Brain microvascular endothelial cell (primary cell): Measurements from ENCODE around the gene PTDSS2.

ENCODE experiments used
- DNase-seq: peaks from one replicate; pipeline ENCODE4 v3.0.0-alpha.2; 2020
- H3K27ac ChIP-seq: fragments of 250-450 bp; sonication (Bioruptor Pico); 2 replicates; pipeline ENCODE4 v1.5.1; 2020; ENCODE audit warnings: mild to moderate bottlenecking, moderate library complexity
- H3K27me3 ChIP-seq: fragments of 250-450 bp; sonication (Bioruptor Pico); replicated peaks from 2 replicates; pipeline ENCODE4 v1.5.1; 2020; ENCODE audit warnings: mild to moderate bottlenecking
- H3K36me3 ChIP-seq: fragments of 250-450 bp; sonication (Bioruptor Pico); replicated peaks from 2 replicates; pipeline ENCODE4 v1.5.1; 2020; ENCODE audit warnings: mild to moderate bottlenecking
- H3K4me3 ChIP-seq: 2 replicates; pipeline ENCODE4 v1.5.1; 2011; ENCODE audit warnings: low read depth, mild to moderate bottlenecking, control low read depth, low read length, moderate library complexity
- in situ Hi-C: cut with HindIII; loops from 2 replicates; pipeline ENCODE4 v1.10.0; 2017; ENCODE audit warnings: low sequenced_read_pairs, low pct_ligation_motif_present
- TF ChIP-seq, protein P1 (sequence below): IDR thresholded peaks from 2 replicates; pipeline ENCODE4 v1.5.1; 2011; ENCODE audit warnings: low read depth, mild to moderate bottlenecking, moderate library complexity, low read length, control low read depth, inconsistent platforms; ENCODE audit errors: missing control alignments

The PTDSS2 gene

DNA sequence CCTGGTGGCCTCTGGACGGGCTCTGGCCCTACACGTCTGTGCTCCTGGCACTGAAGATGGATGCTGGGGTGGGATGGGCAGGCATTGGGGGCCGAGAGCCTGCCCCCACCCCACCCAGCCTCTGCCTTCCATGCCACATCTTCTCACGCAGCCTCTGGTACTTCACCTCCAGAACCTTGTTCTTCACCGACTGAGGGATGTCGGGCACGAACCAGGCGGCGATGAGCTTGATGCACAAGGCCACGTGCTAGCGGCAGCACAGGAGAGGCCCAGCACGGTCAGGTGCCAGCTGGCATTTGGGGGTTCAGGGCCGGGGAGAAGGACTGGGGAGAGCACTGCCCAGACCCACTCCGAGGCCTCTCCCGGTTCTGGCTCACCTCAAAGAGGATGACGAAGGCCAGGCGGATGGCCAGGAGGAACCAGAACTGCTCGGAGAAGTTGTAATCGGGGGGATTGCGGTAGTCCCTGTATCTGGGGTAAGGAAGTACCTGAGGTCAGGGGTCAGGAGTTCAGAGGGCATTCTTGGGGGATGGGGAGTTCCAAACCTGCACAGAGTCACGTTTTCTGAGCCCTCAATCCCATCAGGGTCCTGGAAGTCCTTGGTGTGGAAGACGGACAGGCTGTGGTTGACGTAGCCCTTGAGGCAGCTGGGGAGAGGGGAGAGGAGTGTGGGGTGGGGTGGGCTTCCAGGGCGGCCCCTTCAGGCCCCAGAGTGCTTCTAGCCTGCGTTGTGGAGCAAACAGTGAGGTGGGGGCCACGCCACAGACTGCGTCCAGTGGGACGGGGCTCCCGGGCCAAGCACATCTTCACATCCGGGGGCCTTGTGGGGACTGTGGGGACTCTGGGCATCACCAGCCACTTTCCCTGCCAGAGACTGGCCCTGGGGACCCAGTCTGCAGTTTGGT, 31.5 kb upstream of the PTDSS2 start:
- H3K27me3 ChIP-seq, result no peaks in the 10 kb centered on the region
- TF ChIP-seq, protein P1, sequence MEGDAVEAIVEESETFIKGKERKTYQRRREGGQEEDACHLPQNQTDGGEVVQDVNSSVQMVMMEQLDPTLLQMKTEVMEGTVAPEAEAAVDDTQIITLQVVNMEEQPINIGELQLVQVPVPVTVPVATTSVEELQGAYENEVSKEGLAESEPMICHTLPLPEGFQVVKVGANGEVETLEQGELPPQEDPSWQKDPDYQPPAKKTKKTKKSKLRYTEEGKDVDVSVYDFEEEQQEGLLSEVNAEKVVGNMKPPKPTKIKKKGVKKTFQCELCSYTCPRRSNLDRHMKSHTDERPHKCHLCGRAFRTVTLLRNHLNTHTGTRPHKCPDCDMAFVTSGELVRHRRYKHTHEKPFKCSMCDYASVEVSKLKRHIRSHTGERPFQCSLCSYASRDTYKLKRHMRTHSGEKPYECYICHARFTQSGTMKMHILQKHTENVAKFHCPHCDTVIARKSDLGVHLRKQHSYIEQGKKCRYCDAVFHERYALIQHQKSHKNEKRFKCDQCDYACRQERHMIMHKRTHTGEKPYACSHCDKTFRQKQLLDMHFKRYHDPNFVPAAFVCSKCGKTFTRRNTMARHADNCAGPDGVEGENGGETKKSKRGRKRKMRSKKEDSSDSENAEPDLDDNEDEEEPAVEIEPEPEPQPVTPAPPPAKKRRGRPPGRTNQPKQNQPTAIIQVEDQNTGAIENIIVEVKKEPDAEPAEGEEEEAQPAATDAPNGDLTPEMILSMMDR, result no peak
- DNase-seq, result no peak
- H3K36me3 ChIP-seq, result no peaks in the 10 kb centered on the region
- no peak overlapping the region for H3K4me3 ChIP-seq
- H3K27ac ChIP-seq, result no peak overlapping the region
- in situ Hi-C loops, result no loop called here

DNA sequence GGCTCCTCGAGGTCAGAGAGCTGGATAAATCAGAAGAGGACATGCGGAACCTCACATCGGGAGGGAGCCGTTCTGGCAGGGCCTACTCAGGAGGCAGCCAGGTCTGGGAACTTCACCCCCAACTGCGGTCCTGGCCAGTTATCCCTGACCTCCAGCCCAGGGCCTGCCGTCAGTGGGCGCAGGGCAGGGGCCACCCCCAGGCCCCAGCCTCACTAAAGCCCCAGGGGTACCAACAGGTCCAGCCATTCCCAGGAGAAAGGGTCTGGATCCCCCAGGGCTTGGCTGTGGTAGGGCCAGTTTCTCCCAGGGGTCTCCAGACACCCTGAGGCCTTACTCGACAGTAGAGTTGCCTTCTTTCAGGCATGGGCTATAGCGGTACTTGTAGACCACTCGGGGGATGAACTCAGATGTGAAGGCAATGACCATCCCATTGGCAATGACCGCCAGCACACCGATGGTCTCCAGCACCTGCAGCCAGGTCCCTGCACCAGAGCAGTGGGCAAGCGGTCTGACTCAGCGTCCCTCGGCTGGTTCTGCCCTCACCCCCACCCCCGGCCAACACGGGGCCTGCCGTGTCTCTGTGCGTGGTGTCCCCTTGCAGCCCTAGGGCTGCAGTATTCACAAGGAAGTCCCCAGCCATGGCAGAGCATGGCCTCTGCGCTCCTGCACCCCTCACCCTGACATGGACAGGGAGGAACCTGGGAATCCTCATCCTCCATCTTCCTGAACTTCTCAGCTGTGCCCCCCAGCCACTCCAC, 30.7 kb upstream of the PTDSS2 start:
- TF ChIP-seq, protein P1, result no peak
- no peak for DNase-seq
- in situ Hi-C loops, result no loop called here
- Histone ChIP-seq H3K27ac (no peak overlapping the region), H3K36me3 (no peaks in the 10 kb centered on the region), H3K4me3 (no peak overlapping the region), H3K27me3 (peaks cover 1% of the 10 kb centered on the region)

DNA sequence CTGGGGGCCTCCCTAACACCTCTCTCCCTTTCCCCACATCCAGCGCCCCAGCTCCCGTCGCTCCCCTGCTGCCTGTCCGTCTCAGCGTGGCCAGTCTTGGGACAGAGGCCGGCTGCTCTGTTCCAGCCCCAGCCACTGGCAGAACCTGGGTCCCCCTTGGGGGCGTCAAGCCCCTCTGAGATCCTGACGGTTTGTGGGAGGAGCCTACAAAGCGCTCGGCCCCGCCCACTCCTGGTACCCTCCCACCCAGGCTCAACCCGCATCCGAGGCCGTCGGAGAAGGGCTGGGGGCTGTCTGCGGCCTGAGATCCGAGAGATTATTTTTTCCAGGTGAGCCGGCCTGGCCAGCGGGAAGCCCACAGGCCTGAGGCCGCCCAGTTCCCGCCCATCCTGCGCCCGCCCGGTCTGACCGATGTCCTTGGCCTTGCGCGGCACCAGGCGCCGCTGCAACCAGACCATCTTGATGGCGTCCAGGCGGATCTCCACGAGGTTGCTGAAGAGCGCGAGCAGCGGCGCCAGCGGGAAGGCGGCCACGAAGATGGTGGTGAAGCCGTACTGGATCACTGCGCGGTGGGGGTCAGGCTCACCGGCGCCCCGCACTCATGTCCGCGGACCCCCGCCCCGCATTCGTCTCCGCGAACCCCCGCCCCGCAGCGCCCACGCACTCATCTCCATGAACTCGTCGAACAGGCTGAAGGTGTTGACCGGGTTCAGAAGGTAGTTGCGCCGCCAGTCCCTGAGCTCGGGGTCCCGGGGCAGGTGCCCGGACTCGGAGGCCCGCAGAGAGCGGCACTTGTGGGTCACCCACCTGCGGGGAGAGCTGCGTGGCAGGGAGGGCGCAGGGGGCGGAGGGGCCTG, 29.8 kb upstream of the PTDSS2 start:
- TF ChIP-seq, protein P1, result no peak
- H3K36me3 ChIP-seq, result no peaks in the 10 kb centered on the region
- no peak overlapping the region for H3K4me3 ChIP-seq
- in situ Hi-C loops, result no loop called here
- no peak overlapping the region for H3K27ac ChIP-seq
- no peak for DNase-seq
- H3K27me3 ChIP-seq, result peaks cover 2% of the 10 kb centered on the region

DNA sequence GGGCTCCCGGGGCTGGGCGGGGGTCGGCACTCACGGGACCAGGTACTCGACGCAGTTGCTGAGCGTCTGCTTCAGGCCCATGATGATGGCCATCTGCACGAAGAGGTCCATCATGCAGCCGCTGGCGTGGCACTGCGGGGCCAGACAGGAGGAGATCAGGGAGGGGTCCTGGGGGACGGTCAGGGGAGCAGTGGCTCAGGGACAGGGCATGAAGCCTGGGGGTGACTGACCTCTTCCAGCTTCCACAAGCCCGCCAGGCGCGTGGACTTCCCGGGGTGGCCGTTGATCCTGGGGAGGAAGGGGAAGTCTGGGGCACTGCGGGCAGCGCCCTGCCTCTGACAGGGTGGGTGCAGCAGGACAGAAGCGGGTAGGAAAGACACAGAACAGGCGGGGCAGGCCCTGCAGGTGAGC, 29.2 kb upstream of the PTDSS2 start:
- H3K27ac ChIP-seq, result no peak overlapping the region
- no peak for DNase-seq
- H3K4me3 ChIP-seq, result no peak overlapping the region
- in situ Hi-C loops, result no loop called here
- H3K27me3 ChIP-seq, result peaks cover 2% of the 10 kb centered on the region
- TF ChIP-seq, protein P1, result no peak
- H3K36me3 ChIP-seq, result no peaks in the 10 kb centered on the region

DNA sequence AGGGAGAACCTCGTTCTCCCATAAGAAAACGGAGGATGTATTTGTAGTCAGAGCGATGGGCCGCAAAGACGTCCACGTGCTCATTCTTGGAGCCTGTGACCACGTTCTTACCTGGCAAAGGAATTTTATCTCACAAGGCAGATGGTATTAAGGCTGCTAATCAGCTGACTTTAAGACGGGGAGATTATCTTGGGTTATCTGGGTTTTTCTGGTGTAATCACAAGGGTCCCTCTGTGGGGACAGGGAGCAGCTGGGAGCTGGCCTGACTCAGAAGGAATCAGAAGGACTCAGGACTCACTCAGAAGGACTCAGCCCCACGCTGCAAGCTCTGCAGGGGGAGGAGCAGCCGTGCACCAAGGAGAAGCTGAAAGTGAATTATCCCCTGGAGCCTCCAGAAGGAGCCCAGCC, 27.8 kb upstream of the PTDSS2 start:
- TF ChIP-seq, protein P1, result no peak
- in situ Hi-C loops, result no loop called here
- Histone ChIP-seq H3K27me3 (peaks cover 2% of the 10 kb centered on the region), H3K27ac (no peak overlapping the region), H3K4me3 (no peak overlapping the region), H3K36me3 (no peaks in the 10 kb centered on the region)
- no peak for DNase-seq
